ENCODE measurements around the gene CECR2. TPM values are rescaled to one million over a fixed set of nuclear protein-coding genes. Genes with fewer than 3 reads are reported as not detected.

The CECR2 gene
- total and polyA plus RNA-seq, 4 experiments from 2014 or later, result not detected

DNA sequence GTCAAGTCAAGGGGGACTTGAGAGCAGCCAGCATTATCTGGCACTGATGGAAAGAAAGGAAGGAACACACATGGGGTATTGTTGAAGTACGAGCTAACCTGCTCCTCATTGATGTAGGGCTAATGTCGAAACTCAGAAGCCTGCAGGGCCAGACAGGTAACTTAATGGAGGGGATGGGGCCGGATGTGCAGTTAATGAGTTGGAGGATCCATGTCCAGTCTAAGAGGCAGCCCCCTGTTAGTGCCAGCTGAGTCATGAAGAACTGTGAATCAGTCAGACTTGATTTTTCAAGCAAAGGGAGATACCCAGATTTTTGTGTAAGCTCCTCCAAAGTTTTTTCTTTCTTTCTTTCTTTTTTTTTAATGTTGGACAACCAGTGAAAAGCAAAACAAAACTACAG lies 65.6 kb downstream of the CECR2 start:
- ChIA-PET POLR2A (ENCODE audit: partially characterized antibody) (no interaction called here), CTCF (ENCODE audit: partially characterized antibody) (interaction anchor here (0.6 kb wide), 1 partner anchor 56 kb away, joined by 3 read pairs; no protein-coding TSS in a partner anchor)
- H3K27ac ChIP-seq (ENCODE audit: low read depth, low read length), result no peak overlapping the region
- H3K27me3 ChIP-seq (ENCODE audit: insufficient read depth, low read length), result no peaks in the 10 kb centered on the region
- H3K4me3 ChIP-seq (ENCODE audit: low read length in 2 of 2), result no peak overlapping the region
- no peaks in the 10 kb centered on the region for H3K9me3 ChIP-seq (ENCODE audit: control insufficient read depth in 1 of 2, low read length in 2 of 2)
- no peaks in the 10 kb centered on the region for H3K9me3 Mint-ChIP-seq
- H3K36me3 Mint-ChIP-seq, result no peaks in the 10 kb centered on the region
- intact Hi-C loops (cut with micrococcal nuclease), result no loop called here
- peaks cover 3 to 10% of the 10 kb centered on the region in 2 donors for H3K27me3 Mint-ChIP-seq
- H3K4me1 Mint-ChIP-seq, result no peaks in the 10 kb centered on the region
- no peaks in the 10 kb centered on the region for H3K36me3 ChIP-seq (ENCODE audit: insufficient read depth, low read length)
- H3K27ac Mint-ChIP-seq, result no peak overlapping the region
- DNase-seq, result no peak
- H3K4me1 ChIP-seq (ENCODE audit: insufficient read depth, low read length), result no peaks in the 10 kb centered on the region
- peak overlapping the region in 1 of 8 donors; percentile 7 for H3K4me3 Mint-ChIP-seq

DNA sequence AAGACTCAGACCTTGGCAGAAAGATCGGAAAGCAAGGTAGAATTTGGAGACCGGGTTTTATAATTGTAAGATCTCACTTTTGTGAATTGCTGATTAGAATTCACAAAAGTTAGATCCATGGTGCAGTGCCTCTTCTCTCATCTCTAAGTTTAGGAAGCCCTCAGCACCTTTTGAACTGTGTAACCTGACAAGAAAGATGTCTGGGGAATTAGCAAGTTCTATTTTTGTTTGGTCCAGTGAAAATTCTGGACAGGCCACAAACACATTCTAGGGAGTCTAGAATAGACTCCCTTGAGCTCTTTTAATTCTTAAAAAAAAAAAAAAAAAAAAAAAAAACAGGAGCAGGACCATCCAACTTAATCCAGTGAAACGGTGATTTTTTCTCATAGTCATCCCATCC lies 66.1 kb downstream of the CECR2 start:
- H3K4me3 ChIP-seq (ENCODE audit: low read length in 2 of 2), result no peak overlapping the region
- H3K4me1 ChIP-seq (ENCODE audit: insufficient read depth, low read length), result no peaks in the 10 kb centered on the region
- no peaks in the 10 kb centered on the region for H3K9me3 ChIP-seq (ENCODE audit: control insufficient read depth in 1 of 2, low read length in 2 of 2)
- no peaks in the 10 kb centered on the region for H3K36me3 ChIP-seq (ENCODE audit: insufficient read depth, low read length)
- Mint-ChIP-seq H3K27me3 (peaks cover 3 to 10% of the 10 kb centered on the region in 2 donors), H3K4me3 (no peak overlapping the region), H3K36me3 (no peaks in the 10 kb centered on the region), H3K4me1 (no peaks in the 10 kb centered on the region), H3K9me3 (no peaks in the 10 kb centered on the region), H3K27ac (no peak overlapping the region)
- H3K27me3 ChIP-seq (ENCODE audit: insufficient read depth, low read length), result no peaks in the 10 kb centered on the region
- CTCF ChIA-PET (ENCODE audit: partially characterized antibody), result interaction anchor here (0.6 kb wide), 1 partner anchor 55 kb away, joined by 3 read pairs; no protein-coding TSS in a partner anchor
- intact Hi-C loops (cut with micrococcal nuclease), result no loop called here
- no peak overlapping the region for H3K27ac ChIP-seq (ENCODE audit: low read depth, low read length)
- DNase-seq, result no peak
- POLR2A ChIA-PET (ENCODE audit: partially characterized antibody), result no interaction called here

DNA sequence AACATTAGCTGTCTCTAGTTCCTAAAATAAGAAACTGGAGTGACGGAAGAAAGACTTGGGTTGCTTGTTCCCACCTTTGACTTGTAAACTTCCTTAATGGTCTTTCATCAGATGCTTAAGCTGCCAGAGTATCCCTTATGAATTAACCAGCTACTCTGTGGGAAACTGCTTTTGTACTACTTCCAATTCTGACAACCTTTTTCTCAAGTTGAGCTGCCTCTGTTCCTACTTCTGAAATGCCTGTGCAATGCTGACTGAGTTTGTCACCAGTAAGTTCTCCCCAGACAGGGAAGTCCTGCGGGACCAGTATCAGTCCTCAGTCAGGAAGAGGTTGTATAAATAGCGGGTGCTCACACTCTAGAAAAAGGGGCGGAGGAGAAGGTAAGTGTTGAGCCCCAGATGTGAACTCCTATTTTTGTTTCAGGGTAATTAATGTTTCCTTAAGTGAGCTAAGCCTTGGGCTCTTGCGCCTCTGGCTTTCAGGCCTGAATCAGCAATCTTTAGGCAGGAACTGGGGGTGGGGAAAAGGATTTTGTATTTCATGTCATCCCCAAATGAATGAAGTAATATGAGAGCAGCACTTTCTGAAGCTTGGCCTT lies 67.2 kb downstream of the CECR2 start:
- H3K9me3 ChIP-seq (ENCODE audit: control insufficient read depth in 1 of 2, low read length in 2 of 2), result no peaks in the 10 kb centered on the region
- H3K4me3 ChIP-seq (ENCODE audit: low read length in 2 of 2), result no peak overlapping the region
- no peak for DNase-seq
- intact Hi-C loops (cut with micrococcal nuclease), result no loop called here
- Mint-ChIP-seq H3K4me1 (no peaks in the 10 kb centered on the region), H3K27me3 (peaks cover 3 to 9% of the 10 kb centered on the region in 2 donors), H3K27ac (no peak overlapping the region), H3K36me3 (no peaks in the 10 kb centered on the region), H3K4me3 (no peak overlapping the region), H3K9me3 (no peaks in the 10 kb centered on the region)
- H3K27me3 ChIP-seq (ENCODE audit: insufficient read depth, low read length), result no peaks in the 10 kb centered on the region
- ChIA-PET POLR2A (ENCODE audit: partially characterized antibody) (no interaction called here), CTCF (ENCODE audit: partially characterized antibody) (interaction anchor here (0.8 kb wide), 1 partner anchor 386 kb away, joined by 3 read pairs; no protein-coding TSS in a partner anchor)
- no peaks in the 10 kb centered on the region for H3K36me3 ChIP-seq (ENCODE audit: insufficient read depth, low read length)
- no peaks in the 10 kb centered on the region for H3K4me1 ChIP-seq (ENCODE audit: insufficient read depth, low read length)
- no peak overlapping the region for H3K27ac ChIP-seq (ENCODE audit: low read depth, low read length)

DNA sequence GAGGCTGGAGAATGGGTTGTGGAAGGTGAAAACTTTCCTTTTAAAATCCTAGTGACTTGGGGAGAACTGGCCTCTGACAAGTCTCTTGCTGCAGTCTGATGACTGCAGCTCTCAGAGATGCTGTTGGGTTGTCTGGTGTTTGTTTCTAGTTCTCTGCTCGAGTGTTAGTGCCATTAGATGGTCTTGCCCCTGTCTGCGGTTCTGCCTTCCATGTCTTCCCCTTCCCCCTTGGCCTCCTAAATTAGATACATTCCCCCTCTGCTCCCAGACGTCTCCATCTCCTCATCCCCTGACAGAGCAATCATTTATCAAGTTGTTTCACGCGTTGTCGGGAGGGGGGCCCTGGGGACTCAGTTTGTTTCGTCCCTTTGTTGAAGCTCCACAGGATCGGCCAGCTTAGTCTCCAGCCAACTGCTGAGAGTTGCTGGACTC lies 67.7 kb downstream of the CECR2 start:
- no peak overlapping the region for H3K4me3 Mint-ChIP-seq
- H3K9me3 ChIP-seq (ENCODE audit: control insufficient read depth in 1 of 2, low read length in 2 of 2), result no peaks in the 10 kb centered on the region
- H3K27ac Mint-ChIP-seq, result no peak overlapping the region
- H3K4me3 ChIP-seq (ENCODE audit: low read length in 2 of 2), result no peak overlapping the region
- H3K27ac ChIP-seq (ENCODE audit: low read depth, low read length), result no peak overlapping the region
- ChIA-PET POLR2A (ENCODE audit: partially characterized antibody) (no interaction called here), CTCF (ENCODE audit: partially characterized antibody) (interaction anchor here (0.8 kb wide), 1 partner anchor 386 kb away, joined by 3 read pairs; no protein-coding TSS in a partner anchor)
- intact Hi-C loops (cut with micrococcal nuclease), result no loop called here
- H3K36me3 ChIP-seq (ENCODE audit: insufficient read depth, low read length), result no peaks in the 10 kb centered on the region
- no peaks in the 10 kb centered on the region for H3K27me3 ChIP-seq (ENCODE audit: insufficient read depth, low read length)
- H3K4me1 Mint-ChIP-seq, result no peaks in the 10 kb centered on the region
- H3K36me3 Mint-ChIP-seq, result no peaks in the 10 kb centered on the region
- H3K4me1 ChIP-seq (ENCODE audit: insufficient read depth, low read length), result no peaks in the 10 kb centered on the region
- DNase-seq, result no peak
- H3K9me3 Mint-ChIP-seq, result no peaks in the 10 kb centered on the region
- peaks cover 4 to 13% of the 10 kb centered on the region in 2 donors for H3K27me3 Mint-ChIP-seq

DNA sequence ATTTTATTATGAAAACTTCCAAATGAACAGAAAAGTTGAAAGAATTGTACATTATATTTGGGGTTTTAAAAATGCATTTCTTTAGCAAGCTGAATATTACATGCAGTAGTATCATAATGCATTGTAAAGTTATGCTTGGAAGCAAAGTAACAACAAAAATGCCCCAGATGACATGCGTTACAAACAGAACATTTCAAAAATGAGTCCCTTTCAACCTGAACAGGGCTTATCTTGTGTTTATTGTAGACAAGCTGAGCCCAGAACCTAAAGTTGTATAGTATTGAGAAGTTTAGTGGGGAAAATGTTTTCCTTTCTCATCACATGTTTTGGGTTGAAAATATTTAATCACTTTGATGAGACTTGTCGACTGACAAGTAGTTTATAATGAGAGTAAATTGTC lies 68.8 kb downstream of the CECR2 start:
- Mint-ChIP-seq H3K27ac (no peak overlapping the region), H3K4me3 (no peak overlapping the region), H3K36me3 (no peaks in the 10 kb centered on the region), H3K27me3 (peaks cover 6 to 14% of the 10 kb centered on the region in 2 donors), H3K4me1 (no peaks in the 10 kb centered on the region), H3K9me3 (no peaks in the 10 kb centered on the region)
- H3K36me3 ChIP-seq (ENCODE audit: insufficient read depth, low read length), result no peaks in the 10 kb centered on the region
- no peak overlapping the region for H3K27ac ChIP-seq (ENCODE audit: low read depth, low read length)
- intact Hi-C loops (cut with micrococcal nuclease), result no loop called here
- H3K4me1 ChIP-seq (ENCODE audit: insufficient read depth, low read length), result no peaks in the 10 kb centered on the region
- no peak overlapping the region for H3K4me3 ChIP-seq (ENCODE audit: low read length in 2 of 2)
- ChIA-PET POLR2A (ENCODE audit: partially characterized antibody) (no interaction called here), CTCF (ENCODE audit: partially characterized antibody) (no interaction called here)
- DNase-seq, result no peak
- H3K9me3 ChIP-seq (ENCODE audit: control insufficient read depth in 1 of 2, low read length in 2 of 2), result no peaks in the 10 kb centered on the region
- no peaks in the 10 kb centered on the region for H3K27me3 ChIP-seq (ENCODE audit: insufficient read depth, low read length)

DNA sequence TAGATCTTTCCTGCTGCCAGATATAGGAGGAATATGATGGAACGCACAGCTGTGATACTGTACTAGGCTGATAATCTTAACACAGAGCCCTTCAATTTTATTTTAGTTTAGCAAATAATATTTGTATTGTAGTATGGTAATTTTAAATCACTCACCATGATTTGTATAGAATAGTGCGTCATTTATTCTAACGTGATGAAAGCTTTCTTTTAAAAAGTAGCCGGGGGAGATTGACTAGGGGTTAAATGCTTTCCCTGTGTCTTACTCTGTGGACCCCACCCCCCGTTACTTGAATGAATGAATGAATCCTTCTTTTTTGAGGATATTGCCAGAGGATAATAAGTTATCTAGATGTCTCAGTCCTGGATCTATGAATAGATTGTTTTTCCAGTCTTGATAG lies 72.1 kb downstream of the CECR2 start:
- CTCF ChIA-PET (ENCODE audit: partially characterized antibody), result no interaction called here
- no peaks in the 10 kb centered on the region for H3K36me3 ChIP-seq (ENCODE audit: insufficient read depth, low read length)
- H3K27ac Mint-ChIP-seq, result no peak overlapping the region

DNA sequence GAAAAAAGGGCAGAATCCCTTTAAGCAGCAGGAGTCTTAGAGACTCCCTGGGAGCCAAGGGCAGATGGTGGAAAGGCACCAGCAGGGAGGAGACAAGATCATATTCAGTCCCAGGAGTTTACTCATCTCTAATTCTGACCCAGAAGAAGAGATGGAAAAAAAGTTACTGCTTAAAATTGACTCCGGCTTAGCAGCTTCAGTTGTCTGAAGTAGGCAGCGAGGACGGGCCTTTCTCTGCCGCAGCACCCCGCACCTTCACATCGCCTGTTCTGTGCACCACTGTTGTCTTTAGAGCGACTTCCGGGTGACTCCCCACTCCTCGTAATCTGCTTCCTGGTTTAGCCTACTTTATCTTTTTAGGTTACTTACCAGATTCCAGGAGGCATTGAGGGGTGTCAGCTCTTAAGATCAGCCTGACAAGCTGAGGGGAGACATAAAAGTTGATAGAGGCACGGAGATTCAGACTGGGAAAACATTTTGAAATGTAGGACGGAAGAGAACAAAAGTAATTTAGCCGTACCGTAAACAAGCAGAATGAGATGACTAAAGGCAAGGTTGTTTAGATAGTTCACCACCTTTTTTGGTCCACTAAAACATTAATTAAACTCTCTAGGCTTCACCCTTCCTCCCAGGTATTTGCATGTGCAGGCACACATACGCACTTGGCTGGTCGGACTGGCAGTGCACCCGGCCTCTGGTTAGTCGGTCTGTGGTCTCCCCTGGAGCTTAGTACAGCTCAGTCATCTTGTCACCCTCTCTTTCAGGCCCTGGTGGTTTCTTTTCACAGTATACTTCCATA lies 74.3 kb downstream of the CECR2 start:
- no peaks in the 10 kb centered on the region for H3K4me1 ChIP-seq (ENCODE audit: insufficient read depth, low read length)
- no peak for DNase-seq
- no peaks in the 10 kb centered on the region for H3K36me3 Mint-ChIP-seq
- intact Hi-C loops (cut with micrococcal nuclease), result no loop called here
- H3K27me3 Mint-ChIP-seq, result peaks cover 10 to 12% of the 10 kb centered on the region in 2 donors
- no peak overlapping the region for H3K27ac Mint-ChIP-seq
- no peaks in the 10 kb centered on the region for H3K9me3 Mint-ChIP-seq
- ChIA-PET CTCF (ENCODE audit: partially characterized antibody) (no interaction called here), POLR2A (ENCODE audit: partially characterized antibody) (no interaction called here)
- H3K27ac ChIP-seq (ENCODE audit: low read depth, low read length), result no peak overlapping the region
- H3K36me3 ChIP-seq (ENCODE audit: insufficient read depth, low read length), result no peaks in the 10 kb centered on the region
- no peaks in the 10 kb centered on the region for H3K27me3 ChIP-seq (ENCODE audit: insufficient read depth, low read length)
- no peak overlapping the region for H3K4me3 ChIP-seq (ENCODE audit: low read length in 2 of 2)
- no peaks in the 10 kb centered on the region for H3K9me3 ChIP-seq (ENCODE audit: control insufficient read depth in 1 of 2, low read length in 2 of 2)
- H3K4me1 Mint-ChIP-seq, result no peaks in the 10 kb centered on the region
- no peak overlapping the region for H3K4me3 Mint-ChIP-seq

More for the DNA sequence above, 72.1 kb downstream of the CECR2 start:
- Mint-ChIP-seq H3K9me3 (no peaks in the 10 kb centered on the region), H3K27me3 (peaks cover 7 to 19% of the 10 kb centered on the region in 2 donors), H3K4me3 (no peak overlapping the region), H3K36me3 (no peaks in the 10 kb centered on the region), H3K4me1 (no peaks in the 10 kb centered on the region)
- Histone ChIP-seq H3K4me3 (ENCODE audit: low read length in 2 of 2) (no peak overlapping the region), H3K4me1 (ENCODE audit: insufficient read depth, low read length) (no peaks in the 10 kb centered on the region), H3K27me3 (ENCODE audit: insufficient read depth, low read length) (no peaks in the 10 kb centered on the region), H3K9me3 (ENCODE audit: control insufficient read depth in 1 of 2, low read length in 2 of 2) (no peaks in the 10 kb centered on the region), H3K27ac (ENCODE audit: low read depth, low read length) (no peak overlapping the region)
- no peak for DNase-seq
- POLR2A ChIA-PET (ENCODE audit: partially characterized antibody), result no interaction called here
- intact Hi-C loops (cut with micrococcal nuclease), result no loop called here

Measured in CD4-positive, alpha-beta memory T cell (primary cell).